GM19238 (cell line): ENCODE measurements around the gene E2F6.
"Not testable (repeated sequence)": the region's sequence is repeated elsewhere in the genome, so short reads cannot be mapped to it uniquely, and the experiment has no call there.

ENCODE experiments used
- DNase-seq: peaks from one replicate; pipeline ENCODE4 v3.0.0; 2011; ENCODE audit warnings: low spot score; ENCODE audit not compliant: insufficient read length

Gene E2F6

DNA sequence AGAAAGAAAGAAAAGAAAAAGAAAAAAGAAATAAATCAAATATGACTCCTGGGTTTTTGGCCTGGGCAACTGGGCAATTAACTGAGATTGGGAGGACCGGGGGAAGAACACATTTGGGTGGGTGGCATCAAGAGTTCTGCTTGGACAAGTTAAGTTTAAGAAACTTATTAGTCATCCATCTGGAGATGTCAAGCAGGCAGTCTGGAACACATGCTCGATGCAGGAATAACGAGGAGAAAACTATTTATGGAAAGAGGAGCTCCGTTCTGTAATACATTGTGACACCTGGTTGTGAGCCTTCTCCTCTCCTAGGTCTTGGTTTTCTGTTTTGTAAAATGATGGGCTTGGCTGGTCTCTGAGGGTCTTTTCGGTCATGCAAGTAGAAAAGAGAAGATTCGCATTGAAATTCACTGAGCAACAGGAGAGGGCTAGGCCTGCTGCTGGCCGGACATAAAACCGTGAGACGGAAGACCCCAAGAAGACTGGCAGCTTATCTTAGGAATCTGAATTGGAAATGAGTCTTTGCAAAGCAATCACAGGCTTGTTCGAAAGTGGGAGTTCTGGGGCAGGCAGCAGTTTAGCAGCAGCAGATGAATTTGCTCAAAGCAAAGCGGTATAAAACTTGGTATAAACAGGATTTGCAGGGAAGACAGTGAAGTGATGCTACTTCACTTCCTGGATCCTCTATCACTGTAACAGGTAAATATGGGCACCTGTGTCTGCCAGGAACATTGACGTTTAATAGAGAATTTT lies 51.4 kb downstream of the E2F6 start:
- DNase-seq, result no peak

DNA sequence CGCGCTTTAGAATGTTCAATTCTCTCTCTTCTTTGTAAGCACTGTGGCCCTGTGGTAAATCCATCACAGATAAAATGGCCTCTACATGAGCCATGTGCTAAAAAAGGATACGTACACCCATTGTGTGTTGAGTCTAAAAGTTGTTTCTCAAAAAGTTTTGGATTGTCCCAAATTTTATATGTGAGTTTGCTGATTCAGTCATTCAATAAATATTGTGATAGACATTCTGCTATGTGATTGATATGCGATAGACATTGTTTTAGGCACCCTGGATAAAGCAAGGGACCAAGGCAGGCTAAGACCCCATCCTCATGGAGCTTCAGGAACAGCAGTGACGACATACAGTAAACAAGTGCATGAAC lies 53.5 kb downstream of the E2F6 start:
- DNase-seq, result no peak

DNA sequence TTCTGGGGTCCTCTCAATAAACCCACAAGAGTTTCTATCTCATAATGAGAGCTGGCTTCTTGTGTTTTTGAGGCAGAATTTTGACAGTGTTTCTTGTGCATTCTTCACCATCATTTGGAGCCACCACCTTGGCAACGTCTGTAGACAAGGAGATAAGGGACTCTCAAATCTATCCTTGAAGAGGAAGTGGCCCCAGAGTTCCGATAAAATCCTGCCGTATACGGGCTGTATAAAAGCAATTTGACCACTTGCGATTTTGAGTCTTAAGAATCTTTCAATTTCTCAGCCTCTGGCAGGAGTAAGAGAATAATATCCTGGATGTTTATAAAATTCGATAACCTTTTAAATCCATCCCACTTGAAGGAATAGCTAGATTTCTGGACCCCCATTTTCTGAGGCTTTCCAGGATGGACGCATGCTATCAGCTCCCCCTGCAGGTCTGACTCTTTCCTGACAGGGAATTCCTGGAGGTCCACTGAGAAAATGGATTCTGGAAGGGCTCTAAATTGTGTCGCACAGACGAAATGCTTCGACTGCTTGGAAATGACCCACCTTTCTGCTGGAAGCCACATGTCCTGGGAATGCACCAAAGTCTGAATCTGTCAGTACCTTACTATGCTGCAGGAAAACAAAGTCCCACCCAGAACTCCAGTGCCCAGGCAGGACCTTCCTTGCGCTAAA lies 54.1 kb downstream of the E2F6 start:
- DNase-seq, result no peak

DNA sequence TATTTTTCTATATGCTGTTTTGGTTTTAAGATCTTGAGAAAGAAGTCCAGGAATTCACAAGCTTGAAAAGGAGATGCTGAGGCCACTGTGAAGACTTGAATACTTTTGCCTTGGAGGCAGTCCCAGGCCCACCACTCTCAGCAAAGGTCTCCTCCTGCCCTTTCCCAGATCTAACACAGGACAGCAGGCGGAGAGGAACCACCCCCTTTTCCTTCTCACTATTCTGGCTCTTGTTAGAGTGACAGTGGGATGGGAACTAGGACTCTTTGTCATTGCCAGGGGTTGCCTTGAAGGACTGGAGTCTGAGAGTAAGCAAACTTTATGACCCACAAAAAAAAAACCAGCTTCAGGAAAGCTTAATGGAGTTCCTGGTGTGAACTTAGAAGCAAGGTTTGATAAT lies 54.7 kb downstream of the E2F6 start:
- no peak for DNase-seq

DNA sequence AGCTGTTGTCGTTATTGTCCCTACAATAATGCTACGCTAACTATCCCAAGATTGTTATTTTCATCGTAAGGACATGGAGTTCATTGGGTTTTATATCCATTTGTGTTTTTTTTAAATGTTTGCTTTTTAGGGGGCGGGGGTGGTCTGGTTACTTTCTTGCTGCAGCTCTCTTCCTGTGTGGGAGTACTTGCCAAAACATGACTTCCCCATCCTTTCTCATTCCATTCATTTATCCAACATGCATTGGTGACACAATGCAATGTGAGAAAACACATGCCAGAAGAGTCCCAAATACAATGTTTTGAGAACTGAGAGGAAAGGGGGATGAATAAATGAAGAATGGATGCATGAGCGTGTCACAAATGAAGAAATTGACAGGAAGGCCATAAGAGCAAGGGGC lies 55.9 kb downstream of the E2F6 start:
- no peak for DNase-seq

DNA sequence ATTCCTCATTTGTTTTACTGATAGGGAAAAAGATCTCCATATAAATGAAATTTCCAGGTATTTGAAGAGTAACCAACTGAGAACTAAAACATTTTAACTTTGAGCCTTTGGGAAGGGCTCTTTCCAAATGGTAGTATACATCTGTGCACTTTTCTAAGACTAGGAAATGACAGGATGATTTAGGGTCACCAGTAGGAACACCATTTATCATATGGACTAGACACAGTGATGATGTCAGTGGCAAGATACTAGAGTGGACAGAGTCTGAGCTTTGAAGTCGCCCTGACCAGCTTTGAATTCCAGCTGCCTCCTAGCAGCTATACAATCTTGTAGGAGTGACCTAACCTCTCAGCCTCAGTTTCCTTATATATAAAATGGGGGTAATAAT lies 56.4 kb downstream of the E2F6 start:
- DNase-seq, result no peak

DNA sequence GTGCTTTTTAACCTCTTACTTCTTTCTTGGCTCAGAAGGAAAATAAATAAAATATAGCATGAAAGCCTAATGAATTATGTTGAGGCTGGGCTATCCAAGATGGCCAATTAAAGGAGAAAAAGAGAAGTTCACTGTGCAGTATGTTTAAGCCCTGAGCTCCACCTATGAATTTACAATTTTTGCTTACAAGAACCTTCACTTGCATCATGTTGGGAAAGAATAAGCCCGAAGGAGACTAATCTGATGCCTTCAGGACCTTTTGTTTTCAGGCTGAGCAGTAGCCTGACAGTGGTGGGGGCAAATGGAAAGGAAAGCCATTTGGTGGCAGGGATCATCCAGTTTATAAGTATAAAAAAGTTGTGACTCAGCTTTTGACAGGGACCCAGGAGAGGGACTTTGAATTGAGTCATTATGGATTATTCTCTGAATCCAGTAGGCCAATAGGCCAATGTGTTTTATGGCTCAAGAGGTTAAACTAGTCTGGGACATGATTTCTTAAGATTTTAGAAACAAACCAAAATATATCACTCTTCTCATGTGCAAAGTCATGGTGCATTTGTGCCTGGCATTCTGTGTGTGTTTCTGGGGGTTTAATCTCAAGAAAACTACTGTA lies 56.9 kb downstream of the E2F6 start:
- no peak for DNase-seq

DNA sequence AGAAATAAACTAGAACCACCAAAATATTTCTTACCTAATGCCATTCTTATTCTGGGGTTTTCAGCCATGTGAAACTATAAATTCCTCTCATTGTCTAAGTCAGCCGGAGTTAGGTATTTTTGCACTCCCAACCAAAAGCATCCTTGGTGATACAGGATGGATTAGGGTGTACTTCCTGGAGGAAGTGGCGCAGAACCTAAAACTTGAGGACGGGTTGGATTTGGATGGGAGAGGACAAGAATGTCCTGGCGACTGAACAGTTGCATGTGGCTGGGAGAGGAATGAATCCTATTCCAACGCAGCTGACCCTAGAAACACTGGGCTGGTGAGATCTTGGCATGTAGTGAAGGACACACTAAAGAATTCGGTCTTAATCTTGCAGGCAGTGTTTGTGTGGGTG lies 58.5 kb downstream of the E2F6 start:
- no peak for DNase-seq

DNA sequence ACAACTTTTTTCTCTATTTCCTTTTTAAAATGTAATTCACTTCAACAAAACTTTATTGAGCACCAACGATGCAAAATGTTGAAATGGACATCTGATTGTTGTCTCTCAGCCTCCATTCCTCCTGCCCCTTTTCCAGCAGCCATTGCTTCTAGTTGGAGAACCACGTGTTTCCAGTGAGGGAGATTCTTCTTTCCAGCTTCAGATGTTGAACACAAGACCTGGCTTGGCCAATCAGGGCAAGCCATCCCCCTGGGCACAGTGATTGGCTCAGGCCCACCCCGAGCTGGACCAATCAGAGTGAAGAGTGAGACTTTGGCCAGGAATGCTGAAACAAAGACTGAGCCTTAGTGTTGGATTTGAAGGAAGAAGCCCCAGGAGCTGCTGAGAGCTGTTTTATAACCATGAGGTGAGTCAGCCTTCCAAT lies 59.0 kb downstream of the E2F6 start:
- DNase-seq, result no peak

DNA sequence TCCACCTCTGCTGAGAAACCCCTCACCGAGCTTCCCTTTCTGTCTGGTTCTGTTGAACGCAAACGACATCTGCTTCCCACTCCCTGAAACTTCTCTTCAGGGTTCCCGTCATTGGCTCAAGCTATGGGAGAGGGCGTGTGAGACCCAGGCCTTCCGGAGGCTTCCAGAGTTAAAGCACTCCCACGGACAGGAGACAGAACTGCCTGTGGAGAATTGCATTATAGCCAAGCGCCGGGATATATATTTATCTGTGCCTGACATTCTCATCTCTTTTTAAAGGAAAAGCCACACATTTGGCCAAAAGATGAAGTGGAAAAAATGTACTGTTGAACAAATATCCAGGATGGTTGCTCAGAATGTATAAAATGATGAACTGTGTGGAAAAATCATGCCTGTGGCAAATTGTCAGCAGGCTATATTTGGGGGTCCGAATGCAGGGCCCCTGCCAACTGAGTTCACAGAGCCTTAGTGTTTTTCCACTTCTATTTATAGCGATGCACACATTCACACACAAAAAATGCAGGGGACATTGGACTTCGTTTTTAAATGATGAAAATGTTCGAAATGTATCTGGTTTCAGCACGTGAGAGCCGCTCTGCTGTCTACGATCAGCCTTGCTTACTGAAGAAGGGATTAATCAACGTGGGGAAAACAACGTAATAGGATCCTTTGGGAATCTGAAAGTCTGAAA lies 59.5 kb downstream of the E2F6 start:
- no peak for DNase-seq

DNA sequence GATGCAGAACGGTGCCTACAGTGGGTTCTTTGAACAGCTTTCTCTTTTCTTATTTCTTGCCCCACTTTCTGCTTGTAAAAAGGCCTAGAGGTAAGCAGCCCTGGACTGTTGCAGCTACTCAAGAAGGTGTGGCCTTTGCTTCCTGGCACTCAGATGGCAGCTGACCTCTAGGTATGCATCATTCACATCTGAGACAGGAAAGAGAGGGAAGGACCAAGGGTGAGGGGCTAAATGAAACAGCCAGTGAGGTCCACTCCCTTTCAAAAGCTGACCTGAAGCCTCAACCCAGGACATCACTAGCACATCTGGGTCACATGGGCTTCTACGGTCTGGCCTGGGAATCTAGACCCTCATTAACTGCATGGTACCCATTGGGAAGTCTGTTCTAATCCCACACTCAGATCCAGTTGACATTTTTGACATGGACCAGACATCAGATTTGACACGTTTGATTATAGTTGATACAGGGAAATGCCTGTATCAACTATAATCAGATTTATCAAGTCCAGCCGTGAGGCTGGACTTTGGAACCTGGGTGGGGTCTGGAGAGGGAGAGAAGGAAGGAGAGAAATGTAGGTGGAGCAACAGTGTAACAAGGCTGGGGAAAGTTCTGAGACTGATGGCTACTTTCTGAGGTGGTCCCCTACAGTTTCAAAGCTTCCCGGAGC lies 60.2 kb downstream of the E2F6 start:
- no peak for DNase-seq

DNA sequence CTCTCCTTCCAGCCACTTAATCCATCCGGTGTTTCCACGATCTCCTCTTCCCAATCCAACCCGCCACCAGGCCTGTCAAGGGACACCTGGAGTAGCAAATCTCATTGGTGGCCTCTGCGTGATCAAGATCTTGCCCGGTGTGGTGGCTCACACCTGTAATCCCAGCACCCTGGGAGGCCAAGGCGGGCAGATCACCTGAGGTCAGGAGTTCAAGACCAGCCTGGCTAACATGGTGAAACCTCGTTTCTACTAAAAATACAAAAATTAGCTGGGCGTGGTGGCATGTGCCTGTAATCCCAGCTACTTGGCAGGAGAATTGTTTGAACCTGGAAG lies 60.9 kb downstream of the E2F6 start:
- not testable (repeated sequence) for DNase-seq

DNA sequence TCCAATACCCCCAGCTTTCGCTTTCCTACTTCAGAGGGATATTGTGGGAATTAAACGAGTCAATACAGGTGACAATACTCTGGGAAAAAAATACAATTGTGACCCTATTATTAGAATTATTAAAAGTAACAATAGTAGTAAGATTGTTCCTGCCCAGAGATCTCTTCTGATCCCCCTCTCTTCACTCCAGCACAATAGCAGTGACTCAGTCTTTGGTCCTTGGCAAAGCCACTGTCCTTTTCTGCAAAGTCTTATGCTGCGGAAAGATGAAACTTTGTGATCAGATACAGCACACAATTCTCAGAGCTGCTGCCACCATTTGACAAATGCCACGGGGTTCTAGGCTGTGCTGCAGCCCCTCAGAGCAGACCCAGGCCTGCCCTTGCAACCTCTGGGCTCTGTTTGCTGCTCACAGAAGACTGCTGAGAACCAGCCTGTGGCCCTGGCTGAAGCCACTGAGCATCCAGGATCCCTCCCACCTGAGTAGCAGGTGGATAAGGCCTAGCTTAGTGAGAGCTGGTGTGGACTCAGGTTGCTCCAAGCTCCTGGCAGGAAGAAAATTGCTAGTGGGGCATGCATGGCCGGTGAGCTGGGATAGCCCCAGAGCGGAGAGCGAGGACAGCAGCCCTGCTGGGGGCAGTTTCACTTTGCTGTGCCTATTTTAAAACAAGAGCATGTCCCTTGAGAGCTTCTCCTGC lies 61.4 kb downstream of the E2F6 start:
- DNase-seq, result no peak

DNA sequence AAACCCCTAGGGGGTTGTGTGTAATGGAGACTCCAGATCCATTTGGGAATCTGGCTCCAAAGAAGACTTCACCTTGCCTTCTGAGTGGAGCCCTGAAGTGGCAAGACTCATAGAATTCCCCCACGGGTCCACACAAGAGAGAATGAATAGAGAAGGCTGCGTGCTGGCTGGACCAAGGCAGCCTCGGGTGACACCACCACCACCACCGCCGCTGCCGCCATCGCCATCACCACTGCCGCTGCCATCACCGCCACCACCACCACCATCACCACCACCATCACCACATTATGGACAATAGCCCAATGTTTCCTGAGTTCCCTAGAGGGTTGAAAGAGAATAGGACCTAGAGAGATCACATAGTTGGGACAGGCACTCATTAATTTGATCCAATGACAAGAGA lies 63.5 kb downstream of the E2F6 start:
- DNase-seq, result no peak

DNA sequence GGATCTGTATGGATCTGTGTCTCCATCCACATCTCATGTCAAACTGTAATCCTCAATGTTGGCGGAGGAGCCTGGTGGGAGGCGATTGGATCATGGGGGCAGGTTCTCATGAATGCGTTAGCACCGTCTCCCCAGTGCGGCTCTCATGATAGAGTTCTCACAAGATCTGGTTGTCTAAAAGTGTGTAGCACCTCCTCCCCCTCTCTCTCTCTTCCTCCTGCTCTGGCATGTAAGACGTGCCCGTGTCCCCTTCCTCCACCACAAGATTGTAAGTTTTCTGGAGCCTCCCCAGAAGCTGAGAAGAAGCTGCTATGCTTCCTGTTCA lies 66.6 kb downstream of the E2F6 start:
- DNase-seq, result no peak

DNA sequence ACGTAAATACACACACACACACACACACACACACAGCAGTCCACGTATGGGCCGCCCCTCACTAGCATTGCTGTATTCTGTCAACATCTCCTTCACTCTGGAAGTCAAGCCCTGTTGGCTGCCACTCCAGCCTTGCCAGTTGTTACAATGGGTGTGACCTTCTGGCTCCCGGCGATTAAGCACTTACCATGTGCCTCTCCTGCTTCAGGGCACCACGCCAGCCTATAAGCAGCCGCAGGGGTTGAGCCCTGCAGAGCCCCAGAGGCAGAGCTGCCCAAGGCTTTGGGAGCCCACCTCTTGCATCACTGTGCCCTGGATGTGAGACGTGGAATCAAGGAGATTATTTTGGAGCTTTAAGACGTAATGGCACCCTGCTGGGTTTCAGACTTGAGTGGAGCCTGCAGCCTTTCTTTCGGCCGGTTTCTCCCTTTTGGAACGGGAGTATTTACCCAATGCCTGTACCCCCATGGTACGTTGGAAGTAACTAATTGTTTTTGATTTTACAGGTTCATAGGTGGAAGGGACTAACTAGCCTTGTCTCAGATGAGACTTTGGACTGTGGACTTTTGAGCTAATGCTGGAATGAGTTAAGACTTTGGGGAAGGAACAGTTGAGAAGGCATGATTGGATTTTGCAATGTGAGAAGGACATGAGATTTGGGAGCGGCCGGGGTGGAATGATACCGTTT lies 67.1 kb downstream of the E2F6 start:
- no peak for DNase-seq

DNA sequence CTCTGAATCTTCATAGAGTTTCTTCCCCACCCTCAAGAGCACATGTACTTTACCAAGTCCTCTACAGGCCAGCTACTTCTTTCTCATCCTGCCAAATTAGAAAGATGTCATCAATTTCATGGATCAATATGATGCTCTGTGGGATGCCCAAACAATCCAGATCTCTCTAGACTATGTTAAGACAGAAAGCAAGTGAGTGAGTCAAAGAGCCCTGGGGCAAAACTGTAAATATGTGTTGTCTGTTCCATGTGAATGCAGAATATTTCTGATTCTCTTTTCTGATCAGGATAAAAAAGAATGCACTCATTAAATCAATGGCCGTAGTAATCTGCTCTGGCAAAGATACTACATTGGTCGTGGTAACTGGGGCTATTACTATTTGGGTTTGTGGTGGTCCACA lies 68.4 kb downstream of the E2F6 start:
- DNase-seq, result no peak

DNA sequence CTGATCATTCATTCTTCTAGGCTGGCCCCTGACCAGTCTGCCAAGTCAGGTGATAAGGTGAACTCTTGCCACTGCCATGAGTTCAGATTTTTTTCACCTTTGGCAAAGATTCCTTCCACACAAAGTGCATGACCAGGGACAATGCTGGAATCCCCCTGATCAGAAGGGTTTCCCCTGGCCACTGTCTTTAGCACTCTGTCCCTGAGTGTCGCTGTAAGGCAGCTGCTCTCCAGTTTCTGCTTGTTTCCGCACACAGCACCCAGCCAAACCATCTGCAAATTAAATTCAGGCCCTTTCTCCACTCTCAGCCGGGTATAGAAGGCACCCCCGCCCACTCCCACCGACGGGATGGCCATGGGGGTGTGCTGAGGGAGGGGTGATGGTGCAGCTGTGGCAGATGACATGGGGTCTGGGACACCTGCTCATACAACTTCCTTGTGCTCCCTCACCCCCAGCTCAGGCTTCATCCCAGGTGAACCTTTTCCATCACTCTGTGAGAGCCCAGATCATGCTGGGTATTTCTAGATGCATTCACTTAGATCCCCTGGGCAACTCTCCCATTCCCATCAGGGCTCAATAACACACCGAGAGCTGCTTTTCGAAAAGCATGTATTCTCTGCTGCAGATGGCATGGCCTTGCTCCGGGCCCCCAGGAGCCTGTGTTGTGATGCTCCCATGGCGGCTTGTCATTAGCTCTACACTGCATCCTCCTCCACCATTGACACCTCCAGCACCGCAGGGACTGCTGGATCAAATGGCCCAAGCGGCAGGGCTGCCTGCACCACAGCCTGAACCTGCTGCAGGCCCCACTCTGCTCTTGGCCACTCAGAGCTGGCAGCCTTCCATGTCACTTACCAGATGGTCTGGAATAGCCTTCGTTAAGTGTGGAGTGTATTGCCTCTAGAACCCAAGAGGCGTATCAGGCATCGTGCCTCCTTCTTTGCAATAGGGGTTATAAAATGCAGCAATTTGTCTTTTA lies 69.2 kb downstream of the E2F6 start:
- no peak for DNase-seq

DNA sequence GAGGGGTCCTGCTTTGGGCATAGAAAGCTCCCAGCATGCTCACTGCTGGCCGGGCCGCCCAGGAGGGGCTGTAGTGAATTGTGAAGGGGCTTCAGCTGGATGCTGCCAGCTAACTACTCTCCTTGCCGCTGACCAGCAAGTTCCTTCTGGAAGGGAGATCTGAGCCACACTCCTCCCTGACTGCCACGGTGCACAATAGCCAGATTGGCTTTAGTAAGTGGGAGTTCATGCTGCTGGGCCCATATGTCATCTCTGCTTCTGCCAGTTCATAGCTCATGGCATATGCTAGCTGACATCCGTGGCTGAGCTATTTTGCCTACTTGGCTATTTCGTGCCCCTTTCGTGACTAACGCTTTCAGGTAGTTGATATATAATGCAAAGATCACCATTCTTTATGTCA lies 69.9 kb downstream of the E2F6 start:
- DNase-seq, result no peak

DNA sequence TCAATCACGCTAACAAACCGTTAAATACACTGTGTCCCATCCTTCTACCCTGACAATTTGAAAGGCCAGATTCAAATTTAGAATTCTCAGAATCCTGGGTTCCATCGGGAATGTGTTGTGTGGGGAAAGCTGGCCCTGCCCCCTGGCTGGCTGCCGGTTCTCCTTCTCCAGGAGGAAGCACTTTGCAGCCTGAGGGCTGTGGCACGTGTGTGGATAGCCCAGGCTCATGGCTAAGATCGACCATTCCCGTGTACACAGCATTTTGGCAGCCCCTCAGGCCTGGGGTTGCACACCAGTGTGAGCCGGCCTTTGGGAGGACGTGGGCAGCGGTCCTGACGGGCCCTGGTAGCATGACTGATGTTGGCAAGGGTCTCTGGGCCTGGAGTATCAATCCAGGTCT lies 70.6 kb downstream of the E2F6 start:
- no peak for DNase-seq
